NCI-H446 treated with DMSO at 0.1 percent for 48 hours (cell line): ENCODE data around the gene KIAA0319L.
A peak's percentile ranks its signal among the peaks of the same experiment; 100 is the strongest.
"Not testable (repeated sequence)": the region's sequence is repeated elsewhere in the genome, so short reads cannot be mapped to it uniquely, and the experiment has no call there.

Source experiments
- DNase-seq: peaks from one replicate; lab custom pipeline; 2025; lab: John Stamatoyannopoulos, UW

The KIAA0319L gene

GRCh38 chr1:35486858-35487408 lies 70.3 kb downstream of the KIAA0319L start:
- DNase-seq = no peak

GRCh38 chr1:35481229-35481628 lies 76.0 kb downstream of the KIAA0319L start:
- no peak for DNase-seq

GRCh38 chr1:35477870-35478269 lies 79.3 kb downstream of the KIAA0319L start:
- DNase-seq = no peak

GRCh38 chr1:35475856-35476674 lies 81.1 kb downstream of the KIAA0319L start:
- no peak for DNase-seq

GRCh38 chr1:35475356-35475755 lies 81.8 kb downstream of the KIAA0319L start:
- no peak for DNase-seq

- not testable (repeated sequence) for DNase-seq
Observed at GRCh38 chr1:35473216-35473615, 84.0 kb downstream of the KIAA0319L start.

- DNase-seq = no peak
Observed at GRCh38 chr1:35470977-35471613, 86.1 kb downstream of the KIAA0319L start.

- no peak for DNase-seq
Observed at GRCh38 chr1:35466120-35466519, 91.1 kb downstream of the KIAA0319L start.

GRCh38 chr1:35463749-35464148 lies 93.5 kb downstream of the KIAA0319L start:
- not testable (repeated sequence) for DNase-seq

- peak; percentile 2 for DNase-seq
Observed at GRCh38 chr1:35463232-35463631, 94.0 kb downstream of the KIAA0319L start.

GRCh38 chr1:35461966-35462651 lies 95.1 kb downstream of the KIAA0319L start:
- no peak for DNase-seq

GRCh38 chr1:35460796-35461195 lies 96.4 kb downstream of the KIAA0319L start:
- DNase-seq = no peak

GRCh38 chr1:35454616-35455015 lies 102.6 kb downstream of the KIAA0319L start:
- DNase-seq = no peak

GRCh38 chr1:35454176-35454575 lies 103.0 kb downstream of the KIAA0319L start:
- no peak for DNase-seq

GRCh38 chr1:35453031-35453430 lies 104.2 kb downstream of the KIAA0319L start:
- no peak for DNase-seq

GRCh38 chr1:35452106-35452774 lies 105.0 kb downstream of the KIAA0319L start:
- DNase-seq = peak; percentile 26

GRCh38 chr1:35451125-35451528 lies 106.1 kb downstream of the KIAA0319L start:
- peak; percentile 7 for DNase-seq

GRCh38 chr1:35449334-35450008 lies 107.7 kb downstream of the KIAA0319L start:
- DNase-seq = no peak

- no peak for DNase-seq
Observed at GRCh38 chr1:35448344-35448801, 108.8 kb downstream of the KIAA0319L start.

- DNase-seq = no peak
Observed at GRCh38 chr1:35447278-35447677, 109.9 kb downstream of the KIAA0319L start.

- DNase-seq = no peak
Observed at GRCh38 chr1:35444519-35444774, 112.8 kb downstream of the KIAA0319L start.
